H9 (cell line): ENCODE results near the gene SCD5. TPM values are rescaled to one million over a fixed set of nuclear protein-coding genes. Genes with fewer than 3 reads are reported as not detected.

Experiments used
- DNase-seq: peaks from one replicate; pipeline ENCODE4 v3.0.0-alpha.2; 2017
- H2AFZ ChIP-seq: one replicate; pipeline ENCODE4 v1.6.1; 2013; ENCODE audit warnings: mild to moderate bottlenecking, low read length, control low read depth, moderate library complexity
- H2AK5ac ChIP-seq: 2 replicates; pipeline ENCODE4 v1.6.1; 2013; ENCODE audit warnings: low read length, control low read depth, mixed read lengths; ENCODE audit not compliant: insufficient read length
- H2BK120ac ChIP-seq: one replicate; pipeline ENCODE4 v1.6.1; 2013; ENCODE audit warnings: low read depth, mild to moderate bottlenecking, low read length, control low read depth, inconsistent platforms; ENCODE audit not compliant: poor library complexity, severe bottlenecking
- H2BK12ac ChIP-seq: 2 replicates; pipeline ENCODE4 v1.6.1; 2013; ENCODE audit warnings: low read length, control low read depth, mixed read lengths, low read depth; ENCODE audit not compliant: insufficient read length
- H2BK15ac ChIP-seq: 2 replicates; pipeline ENCODE4 v1.6.1; 2013; ENCODE audit warnings: low read depth, low read length, control low read depth
- H2BK20ac ChIP-seq: one replicate; pipeline ENCODE4 v1.6.1; 2013; ENCODE audit warnings: low read depth, mild to moderate bottlenecking, low read length, control low read depth, inconsistent platforms; ENCODE audit not compliant: poor library complexity, severe bottlenecking
- H2BK5ac ChIP-seq: 2 replicates; pipeline ENCODE4 v1.6.1; 2013; ENCODE audit warnings: low read length, control low read depth, mixed read lengths; ENCODE audit not compliant: insufficient read length
- H3K14ac ChIP-seq: 2 replicates; pipeline ENCODE4 v1.6.1; 2013; ENCODE audit warnings: low read length, control low read depth; ENCODE audit not compliant: insufficient read depth
- H3K18ac ChIP-seq: 2 replicates; pipeline ENCODE4 v1.6.1; 2013; ENCODE audit warnings: low read depth, mild to moderate bottlenecking, mixed read lengths, low read length, control low read depth; ENCODE audit not compliant: insufficient read length
- H3K23ac ChIP-seq: 2 replicates; pipeline ENCODE4 v1.6.1; 2013; ENCODE audit warnings: low read length, control low read depth, mixed read lengths, low read depth; ENCODE audit not compliant: insufficient read length
- H3K23me2 ChIP-seq: 2 replicates; pipeline ENCODE4 v1.6.1; 2013; ENCODE audit warnings: low read depth, mild to moderate bottlenecking, mixed read lengths, low read length, control low read depth; ENCODE audit not compliant: insufficient read length, poor library complexity, severe bottlenecking
- H3K27ac ChIP-seq: 2 replicates; pipeline ENCODE4 v1.5.1; 2013; ENCODE audit warnings: low read length, control low read depth, mixed read lengths, low read depth; ENCODE audit not compliant: insufficient read length
- H3K27me3 ChIP-seq: 2 replicates; pipeline ENCODE4 v1.6.1; 2013; ENCODE audit warnings: low read length, control low read depth, inconsistent platforms; ENCODE audit not compliant: insufficient read depth
- H3K4ac ChIP-seq: 2 replicates; pipeline ENCODE4 v1.6.1; 2013; ENCODE audit warnings: low read depth, mild to moderate bottlenecking, control low read depth, inconsistent platforms, low read length, moderate library complexity
- H3K4me1 ChIP-seq: 2 replicates; pipeline ENCODE4 v1.6.1; 2013; ENCODE audit warnings: low read length, control low read depth, inconsistent platforms; ENCODE audit not compliant: insufficient read depth
- H3K4me2 ChIP-seq: 2 replicates; pipeline ENCODE4 v1.6.1; 2013; ENCODE audit warnings: low read length, control low read depth, mixed read lengths; ENCODE audit not compliant: insufficient read length, insufficient read depth
- H3K56ac ChIP-seq: 2 replicates; pipeline ENCODE4 v1.6.1; 2013; ENCODE audit warnings: low read depth, mild to moderate bottlenecking, mixed read lengths, low read length, control low read depth; ENCODE audit not compliant: insufficient read length
- H3K79me1 ChIP-seq: 2 replicates; pipeline ENCODE4 v1.6.1; 2013; ENCODE audit warnings: low read depth, mild to moderate bottlenecking, moderate library complexity, low read length, control low read depth, inconsistent platforms; ENCODE audit not compliant: insufficient read depth, poor library complexity, severe bottlenecking
- H3K79me2 ChIP-seq: 2 replicates; pipeline ENCODE4 v1.6.1; 2013; ENCODE audit warnings: low read length, control low read depth, inconsistent platforms; ENCODE audit not compliant: insufficient read depth
- H3K9ac ChIP-seq: 2 replicates; pipeline ENCODE4 v1.6.1; 2013; ENCODE audit warnings: low read length, control low read depth, mixed read lengths; ENCODE audit not compliant: insufficient read length; ENCODE audit errors: extremely low read depth
- H3K9me3 ChIP-seq: one replicate; pipeline ENCODE4 v1.6.1; 2013; ENCODE audit warnings: low read depth, low read length, inconsistent platforms; ENCODE audit not compliant: control insufficient read depth
- H3T11ph ChIP-seq: one replicate; pipeline ENCODE4 v1.6.1; 2013; ENCODE audit warnings: mild to moderate bottlenecking, low read length, control low read depth, inconsistent platforms
- H4K20me1 ChIP-seq: one replicate; pipeline ENCODE4 v1.6.1; 2013; ENCODE audit not compliant: control insufficient read depth, insufficient read length, insufficient read depth
- H4K5ac ChIP-seq: 2 replicates; pipeline ENCODE4 v1.6.1; 2013; ENCODE audit warnings: low read depth, mild to moderate bottlenecking, mixed read lengths, low read length, control low read depth; ENCODE audit not compliant: insufficient read length
- H4K8ac ChIP-seq: replicated peaks from 2 replicates; pipeline ENCODE4 v1.6.1; 2013; ENCODE audit warnings: low read length, control low read depth, mixed read lengths, low read depth; ENCODE audit not compliant: insufficient read length
- H4K91ac ChIP-seq: 2 replicates; pipeline ENCODE4 v1.6.1; 2013; ENCODE audit warnings: low read depth, mild to moderate bottlenecking, moderate library complexity, mixed read lengths, low read length, control low read depth; ENCODE audit not compliant: insufficient read length
- H3K27ac Mint-ChIP-seq, 3 experiments: 2 replicates in 2 of 3; 3 replicates in 1 of 3; pipeline ENCODE4 v1.8.0; 2020 to 2021; ENCODE audit warnings: mixed read lengths in 3 of 3, mild to moderate bottlenecking in 1 of 3, moderate library complexity in 1 of 3
- H3K27me3 Mint-ChIP-seq: 2 replicates; pipeline ENCODE4 v1.8.0; 2021; ENCODE audit warnings: low read depth, mild to moderate bottlenecking, moderate library complexity, mixed read lengths
- H3K36me3 Mint-ChIP-seq, 3 experiments: 2 replicates in 2 of 3; 3 replicates in 1 of 3; pipeline ENCODE4 v1.8.0; 2020 to 2021; ENCODE audit warnings: low read depth in 3 of 3, mixed read lengths in 3 of 3; ENCODE audit not compliant: insufficient read depth in 1 of 3
- H3K4me1 Mint-ChIP-seq, 2 experiments: 2 replicates each; pipeline ENCODE4 v1.8.0; 2020; ENCODE audit warnings: mixed read lengths in 2 of 2
- H3K4me3 Mint-ChIP-seq, 2 experiments: 2 replicates in 1 of 2; 3 replicates in 1 of 2; pipeline ENCODE4 v1.8.0; 2020 to 2021; ENCODE audit warnings: mild to moderate bottlenecking in 2 of 2, mixed read lengths in 2 of 2, moderate library complexity in 1 of 2
- H3K9me3 Mint-ChIP-seq, 2 experiments: 2 replicates in 1 of 2; 3 replicates in 1 of 2; pipeline ENCODE4 v1.8.0; 2020; ENCODE audit warnings: mild to moderate bottlenecking in 2 of 2, mixed read lengths in 2 of 2, moderate library complexity in 1 of 2
- CTCF ChIP-seq: fragments of 200-600 bp; sonication (generic); conservative IDR thresholded peaks from 3 replicates; pipeline ENCODE4 v1.8.0; 2021; ENCODE audit warnings: antibody characterized with exemption, mild to moderate bottlenecking
- WGBS: extraction: QIAGEN DNeasy Blood & Tissue Kit; methylation state at CpG from one replicate; pipeline ENCODE4 v1.1.7; 2013; ENCODE audit warnings: missing lambda C conversion rate, low lambda C conversion rate, mixed read lengths; ENCODE audit not compliant: insufficient read length; ENCODE audit errors: extremely low coverage; 5-methylcytosine and 5-hydroxymethylcytosine counted together
- total RNA-seq: library from RNA; stranded (reverse); gene quantifications from 2 replicates; pipeline ENCODE4 v1.2.1, GENCODE V29; 2021

Gene SCD5
- total RNA-seq, 1 experiment from 2014 or later: 0.68 TPM

GRCh38 chr4:82787342-82787741 is 11.3 kb downstream of the SCD5 start:
- Histone ChIP-seq H4K20me1 (no peaks in the 10 kb centered on the region), H3K18ac (no peak overlapping the region), H4K8ac (no peak overlapping the region), H3K4ac (no peak overlapping the region), H2AFZ (no peak overlapping the region), H3K4me2 (no peak overlapping the region), H3K23ac (no peak overlapping the region), H3K23me2 (no peaks in the 10 kb centered on the region), H3K27ac (no peak overlapping the region), H2BK20ac (no peak overlapping the region), H4K91ac (no peak overlapping the region), H3K27me3 (peaks cover 79% of the 10 kb centered on the region), H3K14ac (no peak overlapping the region), H3K9me3 (no peaks in the 10 kb centered on the region), H2BK5ac (no peak overlapping the region), H2AK5ac (no peak overlapping the region), H3K79me1 (no peaks in the 10 kb centered on the region), H2BK120ac (no peak overlapping the region), H2BK12ac (no peak overlapping the region), H3K4me1 (no peaks in the 10 kb centered on the region), H3K56ac (no peak overlapping the region), H3T11ph (no peak overlapping the region), H2BK15ac (no peak overlapping the region), H4K5ac (no peak overlapping the region), H3K79me2 (no peaks in the 10 kb centered on the region), H3K9ac (no peak overlapping the region)
- H3K36me3 Mint-ChIP-seq: no peaks in the 10 kb centered on the region
- H3K4me3 Mint-ChIP-seq: no peak overlapping the region
- no peak overlapping the region for H3K27ac Mint-ChIP-seq
- TF ChIP-seq CTCF: no peak
- WGBS: no CpG with 5 or more reads among the region's 4 CpGs
- peaks cover 30 to 40% of the 10 kb centered on the region in 2 experiments for H3K4me1 Mint-ChIP-seq
- H3K27me3 Mint-ChIP-seq: peaks cover 100% of the 10 kb centered on the region
- DNase-seq: peak; percentile 18
- H3K9me3 Mint-ChIP-seq: peaks cover 0 to 22% of the 10 kb centered on the region in 2 experiments; a peak in 2 of 5 replicates
